GM21619 (cell line): Measurements from ENCODE around the gene EPB41L1.

Experiments
- ATAC-seq: cut with Tn5 transposase; IDR thresholded peaks from one replicate; pipeline ENCODE4 v1.9.1; 2021; ENCODE audit not compliant: unreplicated experiment

The EPB41L1 gene

GRCh38 chr20:36153736-36154699 lies 522 bp upstream of the EPB41L1 start:
- no peak for ATAC-seq

GRCh38 chr20:36155629-36155971 lies 1.1 kb downstream of the EPB41L1 start:
- no peak for ATAC-seq

GRCh38 chr20:36155991-36156390 lies 1.5 kb downstream of the EPB41L1 start:
- ATAC-seq: no peak

GRCh38 chr20:36157610-36158009 lies 3.1 kb downstream of the EPB41L1 start:
- no peak for ATAC-seq

- ATAC-seq: no peak
These were observed 3.7 kb downstream of the EPB41L1 start for GRCh38 chr20:36158160-36158741.

- ATAC-seq: no peak
These were observed 5.3 kb downstream of the EPB41L1 start for GRCh38 chr20:36159833-36160232.

- ATAC-seq: no peak
These were observed 7.9 kb downstream of the EPB41L1 start for GRCh38 chr20:36162272-36162966.

GRCh38 chr20:36167902-36168503 lies 13.5 kb downstream of the EPB41L1 start:
- ATAC-seq: no peak

GRCh38 chr20:36170542-36171215 lies 16.1 kb downstream of the EPB41L1 start:
- no peak for ATAC-seq

GRCh38 chr20:36173451-36173933 lies 19.0 kb downstream of the EPB41L1 start:
- no peak for ATAC-seq

GRCh38 chr20:36175016-36175415 lies 20.5 kb downstream of the EPB41L1 start:
- ATAC-seq: no peak

- ATAC-seq: no peak
These were observed 21.0 kb downstream of the EPB41L1 start for GRCh38 chr20:36175475-36175995.

GRCh38 chr20:36177716-36178115 lies 23.2 kb downstream of the EPB41L1 start:
- ATAC-seq: no peak

GRCh38 chr20:36179170-36179945 lies 24.8 kb downstream of the EPB41L1 start:
- no peak for ATAC-seq

GRCh38 chr20:36180323-36180722 lies 25.8 kb downstream of the EPB41L1 start:
- ATAC-seq: no peak

- no peak for ATAC-seq
These were observed 27.5 kb downstream of the EPB41L1 start for GRCh38 chr20:36181934-36182603.

- no peak for ATAC-seq
These were observed 28.1 kb downstream of the EPB41L1 start for GRCh38 chr20:36182604-36183154.

- no peak for ATAC-seq
These were observed 28.8 kb downstream of the EPB41L1 start for GRCh38 chr20:36183155-36183944.
